NCI-H2196 treated with DMSO at 0.1 percent for 48 hours (cell line): Measurements from ENCODE around the gene FBXL3.

Experiments
- DNase-seq: peaks from one replicate; lab custom pipeline; 2025; ENCODE audit not compliant: unreplicated experiment; lab: John Stamatoyannopoulos, UW

Gene FBXL3

GRCh38 chr13:77026861-77027621, at the start of gene FBXL3:
Gene FBXL3 (minus strand): TSS chr13:77027159. CDS start chr13:77021860, 5,299 bp downstream.
- peak; percentile 10 for DNase-seq

GRCh38 chr13:77067519-77067918, 40.6 kb upstream of the FBXL3 start:
- DNase-seq = no peak

GRCh38 chr13:77065461-77066147, 38.6 kb upstream of the FBXL3 start:
- no peak for DNase-seq

- DNase-seq = no peak
These were observed 35.1 kb upstream of the FBXL3 start for GRCh38 chr13:77062097-77062496.

GRCh38 chr13:77061362-77061761, 34.4 kb upstream of the FBXL3 start:
- DNase-seq = no peak

GRCh38 chr13:77056886-77057285, 29.9 kb upstream of the FBXL3 start:
- DNase-seq = no peak

- no peak for DNase-seq
These were observed 29.4 kb upstream of the FBXL3 start for GRCh38 chr13:77056382-77056781.

GRCh38 chr13:77055158-77055557, 28.2 kb upstream of the FBXL3 start:
- no peak for DNase-seq

GRCh38 chr13:77053192-77053591, 26.2 kb upstream of the FBXL3 start:
- no peak for DNase-seq

GRCh38 chr13:77048681-77049080, 21.7 kb upstream of the FBXL3 start:
- no peak for DNase-seq

GRCh38 chr13:77047649-77048343, 20.8 kb upstream of the FBXL3 start:
- DNase-seq = no peak

- DNase-seq = no peak
These were observed 15.7 kb upstream of the FBXL3 start for GRCh38 chr13:77042566-77043177.

- DNase-seq = no peak
These were observed 13.9 kb upstream of the FBXL3 start for GRCh38 chr13:77040835-77041234.

GRCh38 chr13:77040076-77040475, 13.1 kb upstream of the FBXL3 start:
- no peak for DNase-seq

GRCh38 chr13:77038907-77039480, 12.0 kb upstream of the FBXL3 start:
- DNase-seq = no peak

- no peak for DNase-seq
These were observed 9.3 kb upstream of the FBXL3 start for GRCh38 chr13:77036279-77036678.

GRCh38 chr13:77034881-77035280, 7.9 kb upstream of the FBXL3 start:
- DNase-seq = no peak

GRCh38 chr13:77033717-77034302, 6.9 kb upstream of the FBXL3 start:
- DNase-seq = no peak

- no peak for DNase-seq
These were observed 4.8 kb upstream of the FBXL3 start for GRCh38 chr13:77031656-77032243.

- no peak for DNase-seq
These were observed 2.5 kb upstream of the FBXL3 start for GRCh38 chr13:77029436-77029835.
